Measurements from ENCODE around the gene PPP1R13B.

DNA sequence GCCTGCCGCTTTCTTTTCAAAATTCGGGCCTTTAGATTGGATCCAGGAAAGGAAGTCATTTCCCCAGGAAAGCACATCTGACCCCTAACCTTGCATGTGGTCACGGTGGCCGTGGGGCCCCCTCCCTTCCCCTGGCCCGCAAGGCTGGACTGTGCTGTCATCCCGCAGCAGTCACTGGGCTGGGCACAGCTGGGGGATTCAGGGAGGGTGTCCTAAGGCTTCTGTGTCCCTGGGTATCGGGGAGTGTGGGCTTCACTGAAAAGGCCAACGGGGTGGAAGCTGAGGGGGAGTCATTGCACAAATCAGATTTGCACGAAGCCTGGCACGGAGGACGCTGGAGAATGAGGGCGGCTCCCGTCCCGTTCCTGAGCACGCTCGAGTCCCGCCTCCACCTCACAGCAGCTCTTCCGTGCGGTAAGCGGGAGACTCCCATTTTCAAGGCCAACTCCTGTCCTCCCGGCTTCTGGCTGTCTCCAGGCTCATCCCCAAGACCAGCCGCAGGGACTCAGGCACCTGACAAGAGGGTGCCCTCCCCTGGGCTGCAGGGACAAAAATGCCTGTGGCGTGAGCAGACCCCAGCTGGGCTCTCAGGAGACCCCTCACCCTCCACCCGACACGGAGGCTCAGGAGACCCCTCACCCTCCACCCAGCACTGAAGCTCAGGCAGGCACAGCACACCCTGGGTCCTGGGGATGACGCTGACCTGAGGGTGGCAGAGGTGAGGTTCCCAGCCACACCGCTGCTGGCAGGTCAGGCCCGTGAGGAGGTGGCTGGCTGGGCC is 141.7 kb downstream of the PPP1R13B start:
- TF ChIP-seq, protein P1, sequence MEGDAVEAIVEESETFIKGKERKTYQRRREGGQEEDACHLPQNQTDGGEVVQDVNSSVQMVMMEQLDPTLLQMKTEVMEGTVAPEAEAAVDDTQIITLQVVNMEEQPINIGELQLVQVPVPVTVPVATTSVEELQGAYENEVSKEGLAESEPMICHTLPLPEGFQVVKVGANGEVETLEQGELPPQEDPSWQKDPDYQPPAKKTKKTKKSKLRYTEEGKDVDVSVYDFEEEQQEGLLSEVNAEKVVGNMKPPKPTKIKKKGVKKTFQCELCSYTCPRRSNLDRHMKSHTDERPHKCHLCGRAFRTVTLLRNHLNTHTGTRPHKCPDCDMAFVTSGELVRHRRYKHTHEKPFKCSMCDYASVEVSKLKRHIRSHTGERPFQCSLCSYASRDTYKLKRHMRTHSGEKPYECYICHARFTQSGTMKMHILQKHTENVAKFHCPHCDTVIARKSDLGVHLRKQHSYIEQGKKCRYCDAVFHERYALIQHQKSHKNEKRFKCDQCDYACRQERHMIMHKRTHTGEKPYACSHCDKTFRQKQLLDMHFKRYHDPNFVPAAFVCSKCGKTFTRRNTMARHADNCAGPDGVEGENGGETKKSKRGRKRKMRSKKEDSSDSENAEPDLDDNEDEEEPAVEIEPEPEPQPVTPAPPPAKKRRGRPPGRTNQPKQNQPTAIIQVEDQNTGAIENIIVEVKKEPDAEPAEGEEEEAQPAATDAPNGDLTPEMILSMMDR (IDR thresholded peaks at IDR 0.05; ENCODE audit: poor library complexity), result no peak
- TF ChIP-seq EZH2 (IDR thresholded peaks at IDR 0.05; ENCODE audit: borderline replicate concordance), result no peak
